Calu3 (cell line): ENCODE results near the gene CCIN. TPM values are rescaled to one million over a fixed set of nuclear protein-coding genes. Genes with fewer than 3 reads are reported as not detected.

ENCODE experiments used
- BruUV-seq: library from RNA; stranded (reverse); fragments of 400-500 nt; replicated peaks from 2 replicates; lab custom pipeline; 2021; lab: Mats Ljungman, UMichigan
- CTCF ChIA-PET: fragments of 300-600 bp; sonication (Branson Sonifier 250); formaldehyde crosslinking; loops from one replicate; lab custom pipeline; 2022; ENCODE audit warnings: antibody characterized with exemption; lab: Charles Lee
- DNase-seq: peaks from one replicate; pipeline ENCODE4 v3.0.0; 2022
- H3K27ac Mint-ChIP-seq: one replicate; pipeline ENCODE4 v1.8.0; 2022; ENCODE audit warnings: mixed read lengths; ENCODE audit not compliant: unreplicated experiment
- H3K27me3 Mint-ChIP-seq: one replicate; pipeline ENCODE4 v1.8.0; 2022; ENCODE audit warnings: mixed read lengths; ENCODE audit not compliant: unreplicated experiment
- H3K36me3 Mint-ChIP-seq: one replicate; pipeline ENCODE4 v1.8.0; 2022; ENCODE audit warnings: mild to moderate bottlenecking, moderate library complexity, mixed read lengths; ENCODE audit not compliant: insufficient read depth, unreplicated experiment
- H3K4me1 Mint-ChIP-seq: one replicate; pipeline ENCODE4 v1.8.0; 2022; ENCODE audit warnings: mild to moderate bottlenecking, low read depth, mixed read lengths; ENCODE audit not compliant: unreplicated experiment
- H3K4me3 Mint-ChIP-seq: one replicate; pipeline ENCODE4 v1.8.0; 2022; ENCODE audit warnings: mild to moderate bottlenecking, low read depth, moderate library complexity, mixed read lengths; ENCODE audit not compliant: unreplicated experiment
- H3K9me3 Mint-ChIP-seq: one replicate; pipeline ENCODE4 v1.8.0; 2022; ENCODE audit warnings: low read depth, mixed read lengths; ENCODE audit not compliant: unreplicated experiment
- CTCF ChIP-seq: fragments of 200-600 bp; IDR thresholded peaks from one replicate; pipeline ENCODE4 v1.8.0; 2022; ENCODE audit warnings: antibody characterized with exemption; ENCODE audit not compliant: unreplicated experiment
- intact Hi-C: fragments of 100-400 bp; cut with micrococcal nuclease; formaldehyde crosslinking; loops from one replicate; pipeline ENCODE4 v1.10.0; 2022; ENCODE audit not compliant: unreplicated experiment
- total RNA-seq: library from RNA; stranded (reverse); gene quantifications from 2 replicates; pipeline ENCODE4 v1.2.3, GENCODE V29; 2022

CCIN gene
- total RNA-seq, 1 experiment from 2014 or later = not detected

GRCh38 chr9:36164989-36165388, 4.2 kb upstream of the CCIN start:
- intact Hi-C loops = no loop called here
- Mint-ChIP-seq H3K4me1 (no peaks in the 10 kb centered on the region), H3K36me3 (no peaks in the 10 kb centered on the region), H3K27ac (no peak overlapping the region), H3K4me3 (no peak overlapping the region), H3K9me3 (no peaks in the 10 kb centered on the region), H3K27me3 (peaks cover 18% of the 10 kb centered on the region)
- no TSS peak for BruUV-seq
- DNase-seq = no peak
- TF ChIP-seq CTCF = no peak
- CTCF ChIA-PET = no interaction called here

- Mint-ChIP-seq H3K4me3 (no peak overlapping the region), H3K27ac (no peak overlapping the region), H3K27me3 (peaks cover 12% of the 10 kb centered on the region), H3K9me3 (no peaks in the 10 kb centered on the region), H3K4me1 (no peaks in the 10 kb centered on the region), H3K36me3 (no peaks in the 10 kb centered on the region)
- no peak for DNase-seq
- no peak for TF ChIP-seq CTCF
- BruUV-seq = no TSS peak
- CTCF ChIA-PET = no interaction called here
- intact Hi-C loops = loop anchor here (1.0 kb wide), 1 partner anchor 62 kb away; no protein-coding TSS in a partner anchor
Observed at GRCh38 chr9:36165826-36166167, 3.4 kb upstream of the CCIN start.

GRCh38 chr9:36166168-36166927, 2.8 kb upstream of the CCIN start:
- BruUV-seq = no TSS peak
- DNase-seq = peak; percentile 71
- CTCF ChIA-PET = interaction anchor here (0.6 to 1.3 kb wide), 4 partner anchors 18 to 64 kb away, joined by 3 to 6 read pairs (median 4); partner anchors contain the start of gene CLTA
- Mint-ChIP-seq H3K27me3 (peaks cover 6% of the 10 kb centered on the region), H3K9me3 (no peaks in the 10 kb centered on the region), H3K27ac (no peak overlapping the region), H3K36me3 (no peaks in the 10 kb centered on the region), H3K4me3 (no peak overlapping the region), H3K4me1 (no peaks in the 10 kb centered on the region)
- TF ChIP-seq CTCF = peak; percentile 60
- intact Hi-C loops = loop anchor here (1.0 kb wide), 1 partner anchor 63 kb away; no protein-coding TSS in a partner anchor

GRCh38 chr9:36169708-36170107, 520 bp downstream of the CCIN start:
- no TSS peak for BruUV-seq
- no peak overlapping the region for H3K27ac Mint-ChIP-seq
- CTCF ChIA-PET = no interaction called here

More at GRCh38 chr9:36169708-36170107, 520 bp downstream of the CCIN start:
- Mint-ChIP-seq H3K27me3 (no peaks in the 10 kb centered on the region), H3K9me3 (no peaks in the 10 kb centered on the region), H3K4me1 (no peaks in the 10 kb centered on the region), H3K4me3 (no peak overlapping the region), H3K36me3 (no peaks in the 10 kb centered on the region)
- TF ChIP-seq CTCF = no peak
- intact Hi-C loops = no loop called here
- no peak for DNase-seq
